Smooth muscle cell (in vitro differentiated cells): ENCODE data around the gene CSTF3. TPM values are rescaled to one million over a fixed set of nuclear protein-coding genes. Genes with fewer than 3 reads are reported as not detected.

Experiments used
- DNase-seq: peaks from one replicate; lab custom pipeline; 2025; ENCODE audit not compliant: unreplicated experiment; lab: John Stamatoyannopoulos, UW
- H2AFZ ChIP-seq: fragments of 200-600 bp; sonication (generic); 2 replicates; pipeline ENCODE4 v1.6.0; 2016; ENCODE audit warnings: antibody characterized with exemption, low read depth, mild to moderate bottlenecking
- H3F3A ChIP-seq: fragments of 200-600 bp; sonication (generic); 2 replicates; pipeline ENCODE4 v1.6.0; 2017; ENCODE audit warnings: antibody characterized with exemption, low read depth
- H3K27ac ChIP-seq: fragments of 200-600 bp; sonication (generic); 2 replicates; pipeline ENCODE4 v1.5.1; 2016; ENCODE audit warnings: low read depth, mild to moderate bottlenecking
- H3K27me3 ChIP-seq: fragments of 200-600 bp; sonication (generic); 2 replicates; pipeline ENCODE4 v1.6.1; 2016; ENCODE audit warnings: low read depth, mild to moderate bottlenecking
- H3K36me3 ChIP-seq: fragments of 200-600 bp; sonication (generic); 2 replicates; pipeline ENCODE4 v1.5.1; 2016; ENCODE audit warnings: low read depth
- H3K4me1 ChIP-seq: fragments of 200-600 bp; sonication (generic); 2 replicates; pipeline ENCODE4 v1.5.1; 2016; ENCODE audit warnings: low read depth
- H3K4me2 ChIP-seq: fragments of 200-600 bp; sonication (generic); 2 replicates; pipeline ENCODE4 v1.6.0; 2016; ENCODE audit warnings: mild to moderate bottlenecking
- H3K4me3 ChIP-seq: fragments of 200-600 bp; sonication (generic); 2 replicates; pipeline ENCODE4 v1.5.1; 2016; ENCODE audit warnings: mild to moderate bottlenecking
- H3K79me2 ChIP-seq: fragments of 200-600 bp; sonication (generic); 2 replicates; pipeline ENCODE4 v1.6.0; 2016; ENCODE audit warnings: low read depth, mild to moderate bottlenecking
- H3K9ac ChIP-seq: fragments of 200-600 bp; sonication (generic); 2 replicates; pipeline ENCODE4 v1.6.0; 2016; ENCODE audit warnings: low read depth
- H3K9me3 ChIP-seq: fragments of 200-600 bp; sonication (generic); replicated peaks from 2 replicates; pipeline ENCODE4 v1.5.1; 2016; ENCODE audit warnings: low read depth
- H4K20me1 ChIP-seq: fragments of 200-600 bp; sonication (generic); 2 replicates; pipeline ENCODE4 v1.6.0; 2016; ENCODE audit warnings: low read depth
- WGBS: methylation state at CpG from one replicate; pipeline ENCODE4 v1.1.7; 2016; ENCODE audit warnings: low lambda C conversion rate; 5-methylcytosine and 5-hydroxymethylcytosine counted together
- polyA plus RNA-seq: library from polyadenylated mRNA; unstranded; fragments of >200 nt; fragmentation: Nextera tagmentation; extraction: Ambion mirVana; gene quantifications from 2 replicates; pipeline ENCODE4 v1.2.1, GENCODE V29; 2016
- total RNA-seq: library from RNA; depleted of rRNA; stranded (reverse); fragments of >200 nt; gene quantifications from 2 replicates; pipeline ENCODE4 v1.2.3, GENCODE V29; 2014
- TF ChIP-seq, protein P1 (sequence below): fragments of 200-600 bp; sonication (generic); IDR thresholded peaks from 2 replicates; pipeline ENCODE4 v1.5.1; 2017; ENCODE audit warnings: borderline replicate concordance, mild to moderate bottlenecking, antibody characterized with exemption; ENCODE audit not compliant: insufficient read depth, poor library complexity, severe bottlenecking

The CSTF3 gene
- total and polyA plus RNA-seq, 2 experiments from 2014 or later: 25.9 to 30.4 TPM

DNA sequence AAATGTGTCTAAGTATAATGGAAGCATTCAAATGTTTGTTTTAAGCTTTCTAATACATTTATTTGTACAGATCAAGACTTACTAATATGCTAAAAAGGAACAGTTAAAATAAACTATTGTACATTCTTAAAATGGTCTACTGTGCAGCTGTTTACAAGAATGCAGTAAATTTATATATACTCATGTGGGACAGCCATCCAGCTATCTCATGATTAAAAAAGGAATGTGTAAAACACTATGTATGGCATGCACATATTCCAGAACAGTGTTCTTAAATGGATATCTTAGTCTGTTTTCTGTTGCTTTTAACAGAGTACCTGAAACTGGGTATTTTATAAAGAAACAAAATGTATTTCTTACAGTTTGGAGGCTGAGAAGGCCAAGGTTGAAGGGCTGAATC, 30.2 kb upstream of the CSTF3 start:
- H3K4me2 ChIP-seq: peak overlapping the region; percentile 26
- no peaks in the 10 kb centered on the region for H3K36me3 ChIP-seq
- TF ChIP-seq, protein P1, sequence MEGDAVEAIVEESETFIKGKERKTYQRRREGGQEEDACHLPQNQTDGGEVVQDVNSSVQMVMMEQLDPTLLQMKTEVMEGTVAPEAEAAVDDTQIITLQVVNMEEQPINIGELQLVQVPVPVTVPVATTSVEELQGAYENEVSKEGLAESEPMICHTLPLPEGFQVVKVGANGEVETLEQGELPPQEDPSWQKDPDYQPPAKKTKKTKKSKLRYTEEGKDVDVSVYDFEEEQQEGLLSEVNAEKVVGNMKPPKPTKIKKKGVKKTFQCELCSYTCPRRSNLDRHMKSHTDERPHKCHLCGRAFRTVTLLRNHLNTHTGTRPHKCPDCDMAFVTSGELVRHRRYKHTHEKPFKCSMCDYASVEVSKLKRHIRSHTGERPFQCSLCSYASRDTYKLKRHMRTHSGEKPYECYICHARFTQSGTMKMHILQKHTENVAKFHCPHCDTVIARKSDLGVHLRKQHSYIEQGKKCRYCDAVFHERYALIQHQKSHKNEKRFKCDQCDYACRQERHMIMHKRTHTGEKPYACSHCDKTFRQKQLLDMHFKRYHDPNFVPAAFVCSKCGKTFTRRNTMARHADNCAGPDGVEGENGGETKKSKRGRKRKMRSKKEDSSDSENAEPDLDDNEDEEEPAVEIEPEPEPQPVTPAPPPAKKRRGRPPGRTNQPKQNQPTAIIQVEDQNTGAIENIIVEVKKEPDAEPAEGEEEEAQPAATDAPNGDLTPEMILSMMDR: no peak
- no peak overlapping the region for H2AFZ ChIP-seq
- H3K4me1 ChIP-seq: peaks cover 26% of the 10 kb centered on the region
- no peaks in the 10 kb centered on the region for H3K9me3 ChIP-seq
- H4K20me1 ChIP-seq: no peaks in the 10 kb centered on the region
- no peak overlapping the region for H3K4me3 ChIP-seq
- DNase-seq: no peak
- H3K27me3 ChIP-seq: no peaks in the 10 kb centered on the region
- no peaks in the 10 kb centered on the region for H3F3A ChIP-seq
- no peaks in the 10 kb centered on the region for H3K79me2 ChIP-seq
- H3K9ac ChIP-seq: no peak overlapping the region
- peak overlapping the region; percentile 20 for H3K27ac ChIP-seq

DNA sequence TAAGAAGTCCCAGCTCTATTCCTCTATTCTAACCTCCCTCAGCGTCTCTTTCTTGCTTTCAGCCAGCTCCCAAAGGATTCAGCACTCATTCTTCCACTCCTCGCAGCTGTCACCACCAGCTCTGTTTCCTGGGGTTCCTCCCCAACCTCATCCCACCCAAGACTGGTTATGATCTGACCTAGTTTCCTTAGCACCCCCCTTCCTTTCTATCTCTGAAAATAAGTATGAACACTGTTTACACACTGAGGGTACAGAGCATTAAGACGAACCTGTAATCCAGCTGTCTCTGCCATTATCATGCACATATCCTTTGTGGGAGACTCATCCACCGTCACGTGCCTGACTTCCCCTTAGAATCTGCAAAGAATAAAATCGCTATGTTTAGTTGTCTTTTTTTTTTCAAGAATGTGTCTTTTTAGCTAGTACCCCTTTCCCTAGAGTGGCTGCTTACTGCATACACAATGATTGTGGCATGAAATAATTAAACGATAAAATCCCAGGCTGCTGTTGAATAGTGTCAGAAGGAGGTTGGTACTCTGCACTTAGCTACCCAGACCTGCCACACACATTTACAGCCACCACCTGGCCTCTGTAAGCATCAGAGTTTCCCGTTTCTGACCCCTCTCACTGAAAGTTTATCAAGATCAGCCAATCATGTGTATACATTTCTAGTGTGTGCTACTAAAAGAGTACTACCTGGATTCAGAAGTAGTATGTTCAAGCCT, 26.9 kb upstream of the CSTF3 start:
- H3K9me3 ChIP-seq: no peaks in the 10 kb centered on the region
- TF ChIP-seq, protein P1: no peak
- peak overlapping the region; percentile 21 for H2AFZ ChIP-seq
- H3K27ac ChIP-seq: no peak overlapping the region
- no peaks in the 10 kb centered on the region for H3K27me3 ChIP-seq
- no peaks in the 10 kb centered on the region for H4K20me1 ChIP-seq
- H3K4me3 ChIP-seq: no peak overlapping the region
- no peak overlapping the region for H3K9ac ChIP-seq
- DNase-seq: no peak
- H3K36me3 ChIP-seq: no peaks in the 10 kb centered on the region
- no peaks in the 10 kb centered on the region for H3K79me2 ChIP-seq
- peaks cover 17% of the 10 kb centered on the region for H3K4me1 ChIP-seq
- no peaks in the 10 kb centered on the region for H3F3A ChIP-seq
- H3K4me2 ChIP-seq: no peak overlapping the region
- 59% methylated on average over 8 of the region's 8 CpGs for WGBS

DNA sequence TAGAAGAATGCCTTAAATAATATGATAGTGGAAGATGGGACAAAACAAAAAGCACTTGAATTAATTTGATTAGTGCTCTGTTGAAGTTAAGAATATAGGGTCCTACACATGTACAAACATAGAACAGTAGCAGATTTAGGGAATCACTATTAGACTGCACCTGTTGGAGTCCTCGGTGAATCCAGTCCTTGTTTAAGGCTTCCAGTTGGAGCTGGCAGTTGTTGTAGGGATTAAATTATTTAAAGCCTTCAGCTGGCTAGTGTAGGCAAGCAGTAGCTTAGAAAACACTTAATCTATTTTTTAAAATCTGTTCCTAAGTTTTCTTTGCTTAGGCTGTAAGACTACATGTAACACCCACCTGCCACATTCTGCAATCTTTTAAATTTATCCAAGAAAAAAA, 24.5 kb upstream of the CSTF3 start:
- Histone ChIP-seq H3K9me3 (no peaks in the 10 kb centered on the region), H3K9ac (no peak overlapping the region), H4K20me1 (no peaks in the 10 kb centered on the region), H3K27me3 (no peaks in the 10 kb centered on the region), H3K4me1 (peaks cover 12% of the 10 kb centered on the region), H3F3A (no peaks in the 10 kb centered on the region), H3K27ac (no peak overlapping the region), H3K36me3 (no peaks in the 10 kb centered on the region), H3K4me2 (no peak overlapping the region), H3K4me3 (no peak overlapping the region), H2AFZ (no peak overlapping the region), H3K79me2 (no peaks in the 10 kb centered on the region)
- no peak for DNase-seq
- WGBS: 100% methylated on average over 1 of the region's 1 CpG
- TF ChIP-seq, protein P1: no peak
